ENCODE measurements around the gene BCAN.

Gene BCAN

GRCh38 chr1:156693848-156694689 is 52.2 kb downstream of the BCAN start:
- Histone ChIP-seq H3K27me3 (ENCODE audit: control insufficient read depth, low read length) (peaks cover 58% of the 10 kb centered on the region), H4K20me1 (ENCODE audit: control insufficient read depth, insufficient read depth, low read depth, low read length) (no peaks in the 10 kb centered on the region), H3K9me2 (replicated peaks; ENCODE audit: control insufficient read depth, low read length) (no peaks in the 10 kb centered on the region), H3K27ac (ENCODE audit: low read depth, low read length) (no peak overlapping the region), H3K4me1 (ENCODE audit: control insufficient read depth, low read length) (peaks cover 21% of the 10 kb centered on the region), H3K4me3 (ENCODE audit: low read length) (no peak overlapping the region), H3K36me3 (ENCODE audit: control insufficient read depth, low read length) (no peaks in the 10 kb centered on the region), H3K4me2 (ENCODE audit: low read length) (no peak overlapping the region), H3K9me3 (ENCODE audit: control insufficient read depth, insufficient read depth, low read length) (no peaks in the 10 kb centered on the region), H3F3A (ENCODE audit: control insufficient read depth, insufficient read depth) (no peaks in the 10 kb centered on the region), H3K79me2 (ENCODE audit: control insufficient read depth, low read length) (no peaks in the 10 kb centered on the region)
- TF ChIP-seq CTCF (IDR thresholded peaks at IDR 0.05; ENCODE audit: low read depth, low read length, poor library complexity, severe bottlenecking) = no peak
- no peak for TF ChIP-seq EZH2phosphoT487 (IDR thresholded peaks at IDR 0.05; ENCODE audit: borderline replicate concordance, low read length)

GRCh38 chr1:156694690-156694962 is 52.7 kb downstream of the BCAN start:
- Histone ChIP-seq H3K4me2 (ENCODE audit: low read length) (no peak overlapping the region), H3K79me2 (ENCODE audit: control insufficient read depth, low read length) (no peaks in the 10 kb centered on the region), H3K4me3 (ENCODE audit: low read length) (no peak overlapping the region), H3K27me3 (ENCODE audit: control insufficient read depth, low read length) (peaks cover 55% of the 10 kb centered on the region), H3K36me3 (ENCODE audit: control insufficient read depth, low read length) (no peaks in the 10 kb centered on the region), H3K27ac (ENCODE audit: low read depth, low read length) (no peak overlapping the region), H3F3A (ENCODE audit: control insufficient read depth, insufficient read depth) (no peaks in the 10 kb centered on the region), H3K9me2 (replicated peaks; ENCODE audit: control insufficient read depth, low read length) (no peaks in the 10 kb centered on the region), H3K4me1 (ENCODE audit: control insufficient read depth, low read length) (peaks cover 18% of the 10 kb centered on the region), H4K20me1 (ENCODE audit: control insufficient read depth, insufficient read depth, low read depth, low read length) (no peaks in the 10 kb centered on the region), H3K9me3 (ENCODE audit: control insufficient read depth, insufficient read depth, low read length) (no peaks in the 10 kb centered on the region)
- TF ChIP-seq CTCF (IDR thresholded peaks at IDR 0.05; ENCODE audit: low read depth, low read length, poor library complexity, severe bottlenecking) (no peak), EZH2phosphoT487 (IDR thresholded peaks at IDR 0.05; ENCODE audit: borderline replicate concordance, low read length) (no peak)

GRCh38 chr1:156696755-156697154 is 54.8 kb downstream of the BCAN start:
- Histone ChIP-seq H4K20me1 (ENCODE audit: control insufficient read depth, insufficient read depth, low read depth, low read length) (no peaks in the 10 kb centered on the region), H3K79me2 (ENCODE audit: control insufficient read depth, low read length) (no peaks in the 10 kb centered on the region), H3K36me3 (ENCODE audit: control insufficient read depth, low read length) (no peaks in the 10 kb centered on the region), H3K9me2 (replicated peaks; ENCODE audit: control insufficient read depth, low read length) (no peaks in the 10 kb centered on the region), H3K4me1 (ENCODE audit: control insufficient read depth, low read length) (peaks cover 18% of the 10 kb centered on the region), H3F3A (ENCODE audit: control insufficient read depth, insufficient read depth) (no peaks in the 10 kb centered on the region), H3K4me3 (ENCODE audit: low read length) (no peak overlapping the region), H3K4me2 (ENCODE audit: low read length) (no peak overlapping the region), H3K9me3 (ENCODE audit: control insufficient read depth, insufficient read depth, low read length) (no peaks in the 10 kb centered on the region), H3K27ac (ENCODE audit: low read depth, low read length) (no peak overlapping the region), H3K27me3 (ENCODE audit: control insufficient read depth, low read length) (peaks cover 42% of the 10 kb centered on the region)
- no peak for TF ChIP-seq EZH2phosphoT487 (IDR thresholded peaks at IDR 0.05; ENCODE audit: borderline replicate concordance, low read length)
- no peak for TF ChIP-seq CTCF (IDR thresholded peaks at IDR 0.05; ENCODE audit: low read depth, low read length, poor library complexity, severe bottlenecking)
